NCI-H2107 treated with DMSO at 0.1 percent for 48 hours (cell line): ENCODE results near the gene TMEM222.
"Not testable (repeated sequence)": the region's sequence is repeated elsewhere in the genome, so short reads cannot be mapped to it uniquely, and the experiment has no call there.

Source experiments
- DNase-seq: peaks from one replicate; lab custom pipeline; 2025; ENCODE audit not compliant: unreplicated experiment; lab: John Stamatoyannopoulos, UW

Gene TMEM222

DNA sequence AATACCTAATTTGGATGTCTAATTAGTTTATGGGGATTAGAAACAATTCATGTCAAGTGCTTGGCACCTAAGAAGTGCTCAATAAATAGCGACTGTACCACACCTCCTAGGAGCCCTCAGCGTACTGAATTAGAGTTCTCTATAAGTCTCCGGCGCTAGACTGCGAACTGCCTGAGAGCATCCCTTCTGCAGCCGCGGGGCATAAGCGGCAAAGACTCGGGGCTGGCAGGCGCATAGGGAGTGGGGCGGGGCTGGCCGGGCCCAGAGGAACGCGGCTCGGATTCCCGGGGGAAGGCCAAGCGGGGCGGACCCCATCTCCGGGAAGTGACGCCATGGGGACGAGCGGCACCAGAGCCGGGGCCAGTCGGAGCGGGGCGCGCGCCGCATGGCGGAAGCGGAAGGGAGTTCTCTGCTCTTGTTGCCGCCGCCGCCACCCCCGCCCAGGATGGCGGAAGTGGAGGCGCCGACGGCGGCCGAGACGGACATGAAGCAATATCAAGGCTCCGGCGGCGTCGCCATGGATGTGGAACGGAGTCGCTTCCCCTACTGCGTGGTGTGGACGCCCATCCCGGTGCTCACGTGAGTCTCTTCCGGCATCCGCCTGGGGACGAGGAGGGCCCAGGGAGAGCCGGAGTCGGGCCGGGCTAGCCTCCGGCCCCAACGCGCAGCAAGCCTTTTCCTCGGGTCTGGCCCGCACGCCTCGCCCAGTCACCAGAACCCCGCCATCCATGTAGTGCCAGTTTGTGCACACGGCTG, at the start of gene TMEM222:
TSS of gene TMEM222 (plus strand) at position 351 of the 756 bp plus-strand sequence. CDS start at position 386, 35 bp downstream.
- peak; percentile 93 for DNase-seq

GRCh38 chr1:27274204-27274603, 47.8 kb upstream of the TMEM222 start:
- DNase-seq, result no peak

DNA sequence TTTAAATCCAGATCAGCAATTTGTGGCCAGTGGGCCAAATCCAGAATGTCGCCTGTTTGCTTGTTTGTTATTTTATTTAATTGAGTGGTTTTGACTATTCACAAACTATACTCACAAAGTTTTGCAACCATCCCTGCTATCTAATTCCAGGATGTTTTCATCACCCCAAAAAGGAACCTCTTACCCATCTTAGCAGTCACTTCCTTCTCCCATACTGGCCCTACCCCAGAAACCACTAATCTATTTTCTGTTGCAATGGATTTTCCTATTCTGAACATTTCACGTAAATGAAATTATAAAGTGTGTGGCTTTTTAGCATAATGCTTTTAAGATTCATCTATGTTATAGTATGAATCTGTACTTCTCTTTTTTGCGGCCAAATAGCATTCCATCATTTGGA, 46.3 kb upstream of the TMEM222 start:
- no peak for DNase-seq

GRCh38 chr1:27284425-27285273, 37.3 kb upstream of the TMEM222 start:
- peak; percentile 91 for DNase-seq

GRCh38 chr1:27285274-27285660, 36.7 kb upstream of the TMEM222 start:
- no peak for DNase-seq

DNA sequence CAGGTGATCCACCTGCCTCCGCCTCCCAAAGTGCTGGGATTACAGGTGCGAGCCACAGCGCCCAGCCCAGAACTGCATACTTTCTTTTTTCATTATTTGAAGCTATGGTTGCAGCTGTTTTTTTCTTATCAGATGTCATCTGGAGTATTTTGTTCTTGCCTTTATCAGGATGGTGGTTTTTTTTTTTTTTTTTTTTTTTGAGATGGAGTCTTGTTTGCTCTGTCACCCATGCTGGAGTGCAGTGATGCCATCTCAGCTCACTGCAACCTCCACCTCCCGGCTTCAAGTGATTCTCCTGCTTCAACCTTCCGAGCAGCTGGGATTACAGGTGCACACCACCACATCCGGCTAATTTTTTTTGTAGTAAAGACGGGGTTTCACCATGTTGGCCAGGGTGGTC, 36.1 kb upstream of the TMEM222 start:
- peak; percentile 10 for DNase-seq

DNA sequence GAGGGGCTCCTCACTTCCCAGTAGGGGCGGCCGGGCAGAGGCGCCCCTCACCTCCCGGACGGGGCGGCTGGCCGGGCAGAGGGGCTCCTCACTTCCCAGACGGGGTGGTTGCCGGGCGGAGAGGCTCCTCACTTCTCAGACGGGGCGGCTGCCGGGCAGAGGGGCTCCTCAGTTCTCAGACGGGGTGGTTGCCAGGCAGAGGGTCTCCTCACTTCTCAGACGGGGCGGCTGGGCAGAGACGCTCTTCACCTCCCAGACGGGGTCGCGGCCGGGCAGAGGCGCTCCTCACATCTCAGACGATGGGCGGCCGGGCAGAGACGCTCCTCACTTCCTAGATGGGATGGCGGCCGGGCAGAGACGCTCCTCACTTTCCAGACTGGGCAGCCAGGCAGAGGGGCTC, 32.8 kb upstream of the TMEM222 start:
- DNase-seq, result not testable (repeated sequence)

GRCh38 chr1:27290581-27290980, 31.4 kb upstream of the TMEM222 start:
- no peak for DNase-seq

- DNase-seq, result no peak
Observed at GRCh38 chr1:27292106-27292505, 29.9 kb upstream of the TMEM222 start.

GRCh38 chr1:27293915-27294314, 28.0 kb upstream of the TMEM222 start:
- DNase-seq, result no peak

GRCh38 chr1:27296773-27297291, 25.1 kb upstream of the TMEM222 start:
- DNase-seq, result peak; percentile 78

- no peak for DNase-seq
Observed at GRCh38 chr1:27297903-27298302, 24.1 kb upstream of the TMEM222 start.

DNA sequence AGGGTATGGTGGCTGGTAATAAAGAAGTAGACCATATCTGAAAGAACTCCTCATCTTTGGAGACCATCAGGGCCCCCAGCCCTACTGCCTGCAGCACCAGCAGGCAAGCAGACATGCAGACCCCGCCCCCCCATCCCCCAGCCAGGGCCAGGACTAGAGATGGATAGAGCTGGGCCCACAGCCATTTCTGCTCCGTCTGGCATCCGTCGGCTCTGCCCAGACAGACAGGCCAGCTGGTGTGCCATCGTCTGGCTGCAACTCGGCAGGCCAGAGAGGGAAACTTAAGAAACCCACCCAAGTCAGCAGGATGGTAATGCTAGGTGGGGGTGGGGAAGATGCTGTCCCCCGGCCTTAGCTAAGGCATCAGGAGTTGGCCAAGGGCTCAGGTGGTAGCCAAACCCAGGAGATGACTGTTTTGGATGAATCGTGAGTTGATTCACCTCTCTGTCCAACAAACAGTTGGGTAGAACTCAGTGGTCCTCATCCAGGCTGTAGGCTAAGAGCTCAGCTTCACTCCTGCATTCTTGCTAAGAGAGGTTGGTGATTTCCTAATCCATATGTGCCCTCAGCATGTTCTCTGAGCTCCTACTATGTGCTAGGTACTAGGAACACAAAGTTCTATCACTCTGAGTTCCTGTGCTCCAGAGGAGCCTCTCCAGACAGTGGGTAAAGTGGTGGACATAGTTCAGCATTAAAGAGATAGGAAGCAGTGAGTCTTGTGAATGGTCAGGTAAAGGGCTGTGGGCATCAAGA, 23.2 kb upstream of the TMEM222 start:
- no peak for DNase-seq

DNA sequence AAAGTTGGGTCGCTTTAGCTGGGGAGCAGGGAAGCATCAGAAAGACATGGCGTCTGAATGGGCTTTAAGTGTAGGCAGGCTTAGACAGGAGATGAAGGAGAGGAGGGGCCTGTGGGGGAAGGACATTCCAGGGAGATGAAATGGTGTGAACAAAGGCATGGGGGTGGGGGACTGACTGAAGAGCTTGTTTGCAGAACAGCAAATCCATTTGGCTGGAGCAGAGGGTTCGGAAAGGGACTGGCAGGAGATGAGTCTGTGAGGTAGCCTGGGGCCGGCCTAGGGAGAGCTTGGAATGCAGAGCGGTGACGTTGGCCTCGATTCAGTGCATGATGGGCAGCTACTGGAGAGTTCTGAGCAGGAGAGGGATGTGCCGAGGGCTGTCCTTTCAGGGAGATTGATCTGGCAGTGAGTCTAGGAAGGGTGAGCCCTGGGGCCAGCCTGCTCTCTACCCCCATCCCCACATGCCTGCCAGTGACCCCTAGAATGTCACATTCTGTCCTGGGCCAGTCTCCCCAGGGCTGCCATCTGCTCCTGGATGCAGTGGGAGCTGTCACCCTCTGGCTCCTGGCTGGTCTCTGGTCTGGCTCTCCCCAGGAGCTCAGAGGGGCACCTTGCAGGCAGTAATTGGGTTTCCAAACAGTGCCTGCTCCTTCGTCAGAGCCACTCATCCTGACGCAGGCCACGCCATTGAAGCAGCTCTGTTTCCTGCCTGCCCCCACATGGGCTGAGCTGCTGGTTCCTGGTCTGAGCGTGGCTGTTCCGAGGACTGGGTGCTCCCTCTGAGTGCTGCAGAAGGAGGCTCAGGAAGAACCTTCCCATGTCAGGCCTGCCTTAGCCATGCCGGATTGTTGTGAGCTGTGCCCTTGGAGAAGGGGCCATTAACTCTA, 22.3 kb upstream of the TMEM222 start:
- DNase-seq, result no peak

- peak; percentile 95 for DNase-seq
Observed at GRCh38 chr1:27300341-27301051, 21.5 kb upstream of the TMEM222 start.

DNA sequence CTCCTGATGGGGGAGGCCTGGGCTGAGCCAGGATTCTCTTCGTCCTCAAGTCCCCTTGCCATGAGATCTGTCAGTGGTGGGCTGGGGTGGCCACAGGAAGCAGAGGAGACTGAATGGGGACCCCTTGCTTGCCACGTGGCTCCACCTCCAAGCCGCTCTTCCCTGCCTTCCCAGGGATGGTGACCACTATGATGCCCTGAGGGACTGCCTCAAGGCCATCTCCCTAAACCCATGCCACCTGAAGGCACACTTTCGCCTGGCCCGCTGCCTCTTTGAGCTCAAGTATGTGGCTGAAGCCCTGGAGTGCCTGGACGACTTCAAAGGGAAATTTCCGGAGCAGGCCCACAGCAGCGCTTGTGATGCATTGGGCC, 20.9 kb upstream of the TMEM222 start:
- DNase-seq, result no peak

DNA sequence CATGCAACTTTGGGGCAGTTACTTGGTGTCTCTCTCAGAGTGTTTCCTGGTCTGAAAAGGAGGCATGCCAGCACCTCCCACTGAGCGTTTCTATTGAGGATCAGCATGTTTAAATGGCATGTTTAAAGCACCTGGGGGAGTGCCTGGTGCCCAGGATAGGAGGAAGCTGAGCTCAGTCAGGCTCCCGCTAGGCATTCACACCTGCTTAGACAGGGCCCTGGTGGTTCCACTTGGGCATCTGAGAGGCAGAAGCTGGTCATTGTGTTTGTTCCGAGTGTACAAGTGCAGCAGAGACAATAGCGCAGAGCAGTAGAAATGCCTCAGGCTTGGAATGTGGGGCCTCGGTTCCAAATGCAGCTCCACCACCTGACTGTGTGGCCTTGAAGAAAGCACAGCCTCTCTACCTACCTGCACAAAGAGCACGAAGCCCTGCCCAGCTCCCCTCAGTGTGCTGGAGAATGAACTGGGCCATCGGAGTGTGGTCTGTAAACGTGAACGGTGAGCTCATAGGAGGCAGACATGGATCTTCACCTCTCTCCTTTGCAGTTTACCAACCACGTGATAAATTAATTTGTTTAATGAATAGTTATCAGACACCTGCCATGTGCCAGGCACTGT, 20.3 kb upstream of the TMEM222 start:
- peak; percentile 97 for DNase-seq

- no peak for DNase-seq
Observed at GRCh38 chr1:27302612-27303011, 19.4 kb upstream of the TMEM222 start.

DNA sequence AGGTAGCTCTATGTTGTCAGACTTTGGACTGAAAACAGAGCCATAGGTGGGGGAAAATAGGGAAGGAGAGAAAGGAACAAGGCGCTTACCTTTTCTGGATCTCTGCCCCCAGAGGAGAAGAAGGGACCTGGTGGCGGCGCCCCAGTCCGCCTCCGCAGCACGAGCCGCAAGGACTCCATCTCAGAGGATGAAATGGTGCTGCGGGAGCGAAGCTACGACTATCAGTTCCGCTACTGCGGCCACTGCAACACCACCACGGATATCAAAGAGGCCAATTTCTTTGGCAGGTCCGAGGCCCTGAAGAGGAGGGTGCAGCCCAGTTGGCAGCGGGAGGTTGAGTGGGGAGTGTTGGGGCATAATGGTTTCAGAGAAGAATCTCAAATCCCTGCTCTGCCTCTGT, 18.5 kb upstream of the TMEM222 start:
- no peak for DNase-seq
